Epithelial cell of proximal tubule (primary cell): ENCODE data around the gene SLK. TPM values are rescaled to one million over a fixed set of nuclear protein-coding genes. Genes with fewer than 3 reads are reported as not detected.

Source experiments
- DNase-seq: peaks from one replicate; pipeline ENCODE4 v3.0.0-alpha.2; 2011; ENCODE audit warnings: low read depth
- H3K4me3 ChIP-seq: 2 replicates; pipeline ENCODE4 v1.5.1; 2011; ENCODE audit warnings: low read depth, mild to moderate bottlenecking, low read length
- CTCF ChIP-seq: conservative IDR thresholded peaks from 2 replicates; pipeline ENCODE4 v1.5.1; 2012; ENCODE audit warnings: low read depth, mild to moderate bottlenecking, low read length
- total RNA-seq: library from RNA; depleted of rRNA; stranded (reverse); fragments of >200 nt; gene quantifications from 2 replicates; pipeline ENCODE4 v1.2.3, GENCODE V29; 2015

SLK gene
- total RNA-seq, 1 donor from 2014 or later, result 30.4 TPM

DNA sequence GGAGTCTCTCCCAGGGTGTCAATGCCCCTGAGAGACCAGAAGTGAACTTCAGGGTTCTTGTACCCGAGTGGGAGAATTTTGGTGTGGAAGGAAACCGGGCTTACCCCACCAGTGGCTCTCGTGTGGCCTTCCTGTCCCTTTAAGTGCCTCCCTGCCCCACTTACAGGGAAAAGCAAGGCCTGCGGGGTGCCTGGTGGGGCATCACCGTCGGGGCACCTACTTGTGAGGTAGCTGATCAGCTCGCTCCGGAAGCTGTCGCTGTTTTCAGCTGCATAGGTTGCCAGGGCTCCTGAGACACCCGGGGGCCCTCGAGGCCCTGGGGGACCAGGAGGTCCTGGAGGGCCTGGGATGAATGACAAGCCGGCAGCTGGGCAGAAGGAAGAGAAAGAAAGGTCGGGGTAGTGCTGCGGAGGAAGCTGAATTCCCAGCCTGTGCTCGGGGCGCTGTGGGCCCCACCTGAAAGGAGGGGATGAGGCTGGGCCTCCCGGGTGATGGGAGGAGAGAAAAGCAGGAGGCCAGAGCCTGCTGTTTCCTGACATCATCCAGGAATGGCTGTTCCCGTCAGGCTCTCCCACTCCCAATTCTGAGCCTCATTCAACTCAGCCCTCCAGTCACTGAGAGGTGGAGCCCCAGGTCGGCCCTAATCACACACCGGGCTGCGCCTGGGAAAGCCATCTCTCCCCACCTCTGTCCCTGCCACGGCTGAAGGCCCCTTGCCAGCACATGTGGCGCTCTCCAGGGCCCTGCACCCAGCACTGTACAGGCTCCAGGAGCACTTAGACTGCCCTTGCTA is 67.7 kb downstream of the SLK start:
- H3K4me3 ChIP-seq, result no peak overlapping the region
- no peak for TF ChIP-seq CTCF
- no peak for DNase-seq

- no peak overlapping the region for H3K4me3 ChIP-seq
- TF ChIP-seq CTCF, result no peak
- DNase-seq, result no peak
These were observed 68.5 kb downstream of the SLK start for GRCh38 chr10:104035194-104036068.

- no peak for TF ChIP-seq CTCF
- no peak for DNase-seq
- no peak overlapping the region for H3K4me3 ChIP-seq
These were observed 69.1 kb downstream of the SLK start for GRCh38 chr10:104036069-104036384.

DNA sequence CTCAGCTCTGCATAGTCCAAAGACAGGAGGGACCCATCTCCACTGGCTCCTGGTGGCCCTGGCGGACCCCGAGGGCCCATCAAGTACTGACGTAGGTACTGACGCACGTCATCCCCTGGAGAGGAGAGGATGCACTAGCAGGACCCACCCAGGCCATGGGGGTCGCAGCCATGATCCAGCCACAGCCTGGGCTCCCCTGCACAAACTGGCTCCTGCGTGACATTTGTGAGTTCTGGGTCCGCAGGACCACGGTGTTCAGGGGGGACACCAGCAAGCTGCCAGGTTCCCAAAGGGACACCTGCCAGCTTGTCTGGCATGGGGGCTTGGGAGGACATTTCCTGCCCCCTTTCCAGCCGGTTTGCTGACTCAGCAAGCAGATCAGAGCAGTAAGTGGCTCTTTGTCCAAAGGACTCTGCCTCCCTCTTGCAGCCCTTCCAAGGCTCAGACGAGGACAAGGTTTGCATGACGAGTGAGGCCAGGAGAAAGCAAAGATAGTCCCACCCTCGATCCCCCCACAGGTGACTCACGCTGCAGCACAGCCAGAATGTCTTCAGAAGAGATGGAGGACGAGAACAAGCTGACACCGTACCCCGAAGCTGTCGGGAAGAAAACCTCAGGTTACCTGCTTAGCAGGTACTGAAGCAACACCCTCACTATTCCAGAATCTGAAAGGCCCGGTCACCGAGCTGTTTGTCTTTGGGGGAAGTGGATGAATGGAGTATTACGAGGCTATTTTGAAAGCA is 69.7 kb downstream of the SLK start:
- no peak for TF ChIP-seq CTCF
- no peak for DNase-seq
- H3K4me3 ChIP-seq, result no peak overlapping the region

GRCh38 chr10:104037261-104037951 is 70.5 kb downstream of the SLK start:
- H3K4me3 ChIP-seq, result no peak overlapping the region
- DNase-seq, result no peak
- TF ChIP-seq CTCF, result no peak

DNA sequence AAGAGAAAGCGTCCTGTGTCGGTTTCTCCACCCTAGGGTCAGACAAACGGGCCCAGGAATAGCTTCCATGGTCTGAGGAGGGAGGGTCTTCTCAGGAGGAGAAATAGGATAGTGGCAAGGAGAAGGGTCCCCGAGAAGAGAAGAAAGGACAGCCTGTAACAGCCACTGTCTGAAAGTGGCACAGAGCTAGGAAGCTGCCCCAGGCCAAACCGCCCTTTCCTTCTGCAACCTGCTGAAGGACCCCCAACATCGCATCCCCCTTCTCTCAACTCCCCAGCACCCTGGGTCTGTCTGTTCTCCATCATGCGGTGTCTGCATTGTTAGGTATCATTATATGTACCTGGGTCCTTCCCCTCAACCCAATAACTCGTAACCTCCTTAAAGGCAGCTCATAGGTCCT is 71.6 kb downstream of the SLK start:
- H3K4me3 ChIP-seq, result no peak overlapping the region
- no peak for DNase-seq
- TF ChIP-seq CTCF, result no peak
